ENCODE data around the gene GAL3ST1. TPM values are rescaled to one million over a fixed set of nuclear protein-coding genes. Genes with fewer than 3 reads are reported as not detected.

GAL3ST1 gene
- total and polyA plus RNA-seq, 8 donors = 0.87 to 48.4 (median 3.7) TPM

DNA sequence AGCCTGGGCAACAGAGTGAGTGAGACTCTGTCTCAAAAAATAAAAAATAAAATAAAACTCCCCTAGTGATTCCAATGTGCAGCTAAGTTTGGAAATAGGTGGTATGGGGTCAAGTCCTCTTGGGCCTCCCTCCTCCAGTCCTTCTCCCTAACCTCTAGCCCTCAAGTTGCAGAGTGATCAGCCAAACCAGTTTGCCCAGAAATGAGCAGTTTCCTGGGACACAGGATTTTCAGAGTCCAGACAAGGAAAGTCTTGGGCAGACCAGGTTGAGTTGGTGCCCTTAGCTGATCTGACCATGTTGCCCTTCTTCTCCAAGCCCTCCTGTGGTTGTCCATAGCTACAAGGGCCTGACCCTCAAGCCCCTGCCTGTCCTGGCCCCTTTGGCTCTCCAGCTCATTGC is 40.4 kb upstream of the GAL3ST1 start:
- Histone ChIP-seq H3K36me3 (peaks cover 0 to 97% (median 63%) of the 10 kb centered on the region in 4 donors), H3K9me3 (no peaks in the 10 kb centered on the region), H3K27me3 (no peaks in the 10 kb centered on the region), H3K4me1 (peaks cover under 1 to 4% (median 2%) of the 10 kb centered on the region in 4 donors), H3K4me3 (no peak overlapping the region), H3K27ac (peak overlapping the region in 1 of 5 donors; percentile 19)
- TF ChIP-seq POLR2A (IDR thresholded peaks at IDR 0.05) (no peak), POLR2AphosphoS5 (IDR thresholded peaks at IDR 0.05) (no peak), EP300 (IDR thresholded peaks at IDR 0.05) (no peak)
- TF ChIP-seq, protein P1, sequence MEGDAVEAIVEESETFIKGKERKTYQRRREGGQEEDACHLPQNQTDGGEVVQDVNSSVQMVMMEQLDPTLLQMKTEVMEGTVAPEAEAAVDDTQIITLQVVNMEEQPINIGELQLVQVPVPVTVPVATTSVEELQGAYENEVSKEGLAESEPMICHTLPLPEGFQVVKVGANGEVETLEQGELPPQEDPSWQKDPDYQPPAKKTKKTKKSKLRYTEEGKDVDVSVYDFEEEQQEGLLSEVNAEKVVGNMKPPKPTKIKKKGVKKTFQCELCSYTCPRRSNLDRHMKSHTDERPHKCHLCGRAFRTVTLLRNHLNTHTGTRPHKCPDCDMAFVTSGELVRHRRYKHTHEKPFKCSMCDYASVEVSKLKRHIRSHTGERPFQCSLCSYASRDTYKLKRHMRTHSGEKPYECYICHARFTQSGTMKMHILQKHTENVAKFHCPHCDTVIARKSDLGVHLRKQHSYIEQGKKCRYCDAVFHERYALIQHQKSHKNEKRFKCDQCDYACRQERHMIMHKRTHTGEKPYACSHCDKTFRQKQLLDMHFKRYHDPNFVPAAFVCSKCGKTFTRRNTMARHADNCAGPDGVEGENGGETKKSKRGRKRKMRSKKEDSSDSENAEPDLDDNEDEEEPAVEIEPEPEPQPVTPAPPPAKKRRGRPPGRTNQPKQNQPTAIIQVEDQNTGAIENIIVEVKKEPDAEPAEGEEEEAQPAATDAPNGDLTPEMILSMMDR (IDR thresholded peaks at IDR 0.05) = no peak
- intact Hi-C loops (cut with DNase I; ENCODE audit: low total_unique reads) = no loop called here
- DNase-seq = no peak

DNA sequence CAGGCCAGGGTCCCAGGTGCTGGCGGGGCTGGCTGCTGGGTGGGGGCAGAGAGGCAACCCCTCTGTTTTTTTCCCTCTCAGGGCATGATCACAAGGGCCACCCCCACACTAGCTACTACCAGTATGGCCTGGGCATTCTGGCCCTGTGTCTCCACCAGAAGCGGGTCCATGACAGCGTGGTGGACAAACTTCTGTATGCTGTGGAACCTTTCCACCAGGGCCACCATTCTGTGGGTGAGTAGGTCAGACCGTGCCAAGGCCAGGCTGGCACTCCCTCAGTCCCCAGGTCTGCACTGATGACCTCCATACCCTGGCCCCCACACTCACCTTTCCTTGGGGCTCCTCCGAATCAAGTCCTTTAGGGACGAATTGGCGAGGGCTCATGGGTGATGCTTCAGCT is 39.8 kb upstream of the GAL3ST1 start:
- H3K27ac ChIP-seq = no peak overlapping the region
- H3K4me1 ChIP-seq = peaks cover 4 to 10% (median 7%) of the 10 kb centered on the region in 4 donors
- TF ChIP-seq POLR2AphosphoS5 (IDR thresholded peaks at IDR 0.05) (no peak), EP300 (IDR thresholded peaks at IDR 0.05) (no peak), POLR2A (IDR thresholded peaks at IDR 0.05) (no peak)
- TF ChIP-seq, protein P1 (IDR thresholded peaks at IDR 0.05) = no peak
- H3K27me3 ChIP-seq = no peaks in the 10 kb centered on the region
- intact Hi-C loops (cut with DNase I; ENCODE audit: low total_unique reads) = no loop called here
- no peak for DNase-seq
- H3K36me3 ChIP-seq = peaks cover 0 to 91% (median 58%) of the 10 kb centered on the region in 4 donors
- H3K4me3 ChIP-seq = no peak overlapping the region
- 88 to 98% (median 90%) methylated on average over 4 to 7 of the region's 7 CpGs for WGBS, 5 donors
- no peaks in the 10 kb centered on the region for H3K9me3 ChIP-seq

GRCh38 chr22:30612789-30613188 is 38.3 kb upstream of the GAL3ST1 start:
- DNase-seq = no peak
- intact Hi-C loops (cut with DNase I; ENCODE audit: low total_unique reads) = no loop called here
- peaks cover 10 to 25% (median 21%) of the 10 kb centered on the region in 4 donors for H3K4me1 ChIP-seq
- H3K27ac ChIP-seq = no peak overlapping the region
- no peaks in the 10 kb centered on the region for H3K9me3 ChIP-seq
- H3K4me3 ChIP-seq = no peak overlapping the region
- WGBS, 5 donors = 93 to 96% (median 95%) methylated on average over 8 of the region's 8 CpGs
- no peaks in the 10 kb centered on the region for H3K27me3 ChIP-seq
- H3K36me3 ChIP-seq = peaks cover 0 to 76% (median 47%) of the 10 kb centered on the region in 4 donors
- TF ChIP-seq EP300 (IDR thresholded peaks at IDR 0.05) (no peak), POLR2AphosphoS5 (IDR thresholded peaks at IDR 0.05) (no peak), POLR2A (IDR thresholded peaks at IDR 0.05) (no peak)
- TF ChIP-seq, protein P1 (IDR thresholded peaks at IDR 0.05) = no peak

DNA sequence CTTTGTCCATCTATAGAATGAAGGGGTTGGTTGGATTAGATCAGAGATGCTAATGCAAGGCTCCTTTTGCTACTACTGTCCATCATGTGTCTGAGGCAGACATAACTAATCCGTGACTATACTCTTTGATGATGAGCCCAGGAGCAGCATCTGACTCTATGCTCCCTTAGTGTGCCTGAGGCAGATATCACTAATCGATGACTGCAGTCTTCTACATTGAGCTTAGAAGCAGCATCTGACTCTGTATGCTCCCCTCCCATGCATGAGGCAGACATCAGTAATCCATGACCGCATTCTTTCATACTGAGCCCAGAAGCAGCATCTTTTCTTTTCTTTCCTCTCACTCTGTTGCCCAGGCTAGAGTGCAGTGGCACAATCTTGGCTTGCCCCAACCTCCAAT is 36.7 kb upstream of the GAL3ST1 start:
- Histone ChIP-seq H3K36me3 (peaks cover 0 to 61% (median 38%) of the 10 kb centered on the region in 4 donors), H3K27ac (no peak overlapping the region), H3K4me3 (no peak overlapping the region), H3K27me3 (no peaks in the 10 kb centered on the region), H3K9me3 (no peaks in the 10 kb centered on the region), H3K4me1 (peaks cover 21 to 40% (median 32%) of the 10 kb centered on the region in 4 donors)
- no peak for DNase-seq
- WGBS, 5 donors = 93 to 100% (median 96%) methylated on average over 3 of the region's 3 CpGs
- no peak for TF ChIP-seq EP300 (IDR thresholded peaks at IDR 0.05)
- TF ChIP-seq POLR2A (IDR thresholded peaks at IDR 0.05) = no peak
- TF ChIP-seq POLR2AphosphoS5 (IDR thresholded peaks at IDR 0.05) = no peak
- TF ChIP-seq, protein P1 (IDR thresholded peaks at IDR 0.05) = no peak
- intact Hi-C loops (cut with DNase I; ENCODE audit: low total_unique reads) = no loop called here
